ENCODE results near the gene GRID2. TPM values are rescaled to one million over a fixed set of nuclear protein-coding genes. Genes with fewer than 3 reads are reported as not detected.
"Not testable (repeated sequence)": the region's sequence is repeated elsewhere in the genome, so short reads cannot be mapped to it uniquely, and the experiment has no call there.

Gene GRID2
- total RNA-seq, 2 donors from 2014 or later, result 0.28 TPM; not detected in 1

GRCh38 chr4:92450694-92451093, 146.9 kb downstream of the GRID2 start:
- Histone ChIP-seq H3K27me3 (replicated peaks; ENCODE audit: insufficient read depth) (no peaks in the 10 kb centered on the region), H3K4me1 (ENCODE audit: control insufficient read depth in 1 of 2, low read depth in 2 of 2) (no peaks in the 10 kb centered on the region), H3K9me3 (no peaks in the 10 kb centered on the region), H3K27ac (no peak overlapping the region), H3K4me3 (no peak overlapping the region), H3K36me3 (no peaks in the 10 kb centered on the region)
- no peak for ATAC-seq (ENCODE audit: insufficient number of reproducible peaks, low FRiP score, low read depth)
- no peak for DNase-seq (ENCODE audit: low spot score)
- no peak for TF ChIP-seq CTCF (IDR thresholded peaks at IDR 0.05)

GRCh38 chr4:92451782-92452181, 148.0 kb downstream of the GRID2 start:
- no peak for TF ChIP-seq CTCF (IDR thresholded peaks at IDR 0.05)
- DNase-seq (ENCODE audit: low spot score) (no peak), ATAC-seq (ENCODE audit: insufficient number of reproducible peaks, low FRiP score, low read depth) (no peak)
- Histone ChIP-seq H3K27ac (no peak overlapping the region), H3K4me1 (ENCODE audit: control insufficient read depth in 1 of 2, low read depth in 2 of 2) (no peaks in the 10 kb centered on the region), H3K36me3 (no peaks in the 10 kb centered on the region), H3K27me3 (replicated peaks; ENCODE audit: insufficient read depth) (no peaks in the 10 kb centered on the region), H3K4me3 (no peak overlapping the region), H3K9me3 (no peaks in the 10 kb centered on the region)

GRCh38 chr4:92452383-92452782, 148.6 kb downstream of the GRID2 start:
- not testable (repeated sequence) for DNase-seq (ENCODE audit: low spot score)

GRCh38 chr4:92455329-92455839, 151.6 kb downstream of the GRID2 start:
- H3K27ac ChIP-seq, result no peak overlapping the region
- ATAC-seq (ENCODE audit: insufficient number of reproducible peaks, low FRiP score, low read depth) (no peak), DNase-seq (ENCODE audit: low spot score) (no peak)
- no peaks in the 10 kb centered on the region for H3K36me3 ChIP-seq
- TF ChIP-seq CTCF (IDR thresholded peaks at IDR 0.05), result no peak
- H3K4me1 ChIP-seq (ENCODE audit: control insufficient read depth in 1 of 2, low read depth in 2 of 2), result no peaks in the 10 kb centered on the region
- H3K27me3 ChIP-seq (replicated peaks; ENCODE audit: insufficient read depth), result no peaks in the 10 kb centered on the region
- no peak overlapping the region for H3K4me3 ChIP-seq
- H3K9me3 ChIP-seq, result no peaks in the 10 kb centered on the region

More at GRCh38 chr4:92452383-92452782, 148.6 kb downstream of the GRID2 start:
- not testable (repeated sequence) for H3K27me3 ChIP-seq (replicated peaks; ENCODE audit: insufficient read depth); H3K27ac ChIP-seq; H3K4me3 ChIP-seq; H3K36me3 ChIP-seq; H3K9me3 ChIP-seq; H3K4me1 ChIP-seq (ENCODE audit: control insufficient read depth in 1 of 2, low read depth in 2 of 2); ATAC-seq (ENCODE audit: insufficient number of reproducible peaks, low FRiP score, low read depth)

GRCh38 chr4:92455951-92456350, 152.2 kb downstream of the GRID2 start:
- Histone ChIP-seq H3K4me1 (ENCODE audit: control insufficient read depth in 1 of 2, low read depth in 2 of 2) (no peaks in the 10 kb centered on the region), H3K4me3 (no peak overlapping the region), H3K9me3 (no peaks in the 10 kb centered on the region), H3K27me3 (replicated peaks; ENCODE audit: insufficient read depth) (no peaks in the 10 kb centered on the region), H3K36me3 (no peaks in the 10 kb centered on the region), H3K27ac (no peak overlapping the region)
- no peak for DNase-seq (ENCODE audit: low spot score)
- TF ChIP-seq CTCF (IDR thresholded peaks at IDR 0.05), result no peak
- ATAC-seq (ENCODE audit: insufficient number of reproducible peaks, low FRiP score, low read depth), result no peak

GRCh38 chr4:92461732-92462131, 158.0 kb downstream of the GRID2 start:
- DNase-seq (ENCODE audit: low spot score) (no peak), ATAC-seq (ENCODE audit: insufficient number of reproducible peaks, low FRiP score, low read depth) (no peak)
- Histone ChIP-seq H3K36me3 (no peaks in the 10 kb centered on the region), H3K27me3 (replicated peaks; ENCODE audit: insufficient read depth) (no peaks in the 10 kb centered on the region), H3K9me3 (no peaks in the 10 kb centered on the region), H3K4me3 (no peak overlapping the region), H3K27ac (no peak overlapping the region), H3K4me1 (ENCODE audit: control insufficient read depth in 1 of 2, low read depth in 2 of 2) (no peaks in the 10 kb centered on the region)
- TF ChIP-seq CTCF (IDR thresholded peaks at IDR 0.05), result no peak

Measured in thoracic aorta (tissue), 2 donors.